IPS DF 6.9 (cell line): ENCODE data around the gene NFIB.

Experiments used
- DNase-seq: peaks from one replicate; pipeline ENCODE4 v3.0.0-alpha.2; 2013; ENCODE audit warnings: low read depth, low spot score
- H3K27ac ChIP-seq: one replicate; pipeline ENCODE4 v1.5.1; 2013; ENCODE audit warnings: low read length, control low read depth
- H3K27me3 ChIP-seq: 2 replicates; pipeline ENCODE4 v1.6.1; 2013; ENCODE audit warnings: mild to moderate bottlenecking, low read length; ENCODE audit not compliant: control insufficient read depth, insufficient read depth
- H3K36me3 ChIP-seq: 2 replicates; pipeline ENCODE4 v1.6.1; 2013; ENCODE audit warnings: low read length; ENCODE audit not compliant: control insufficient read depth, insufficient read depth
- H3K4me1 ChIP-seq: 2 replicates; pipeline ENCODE4 v1.6.1; 2013; ENCODE audit warnings: low read length; ENCODE audit not compliant: control insufficient read depth, insufficient read depth
- H3K4me3 ChIP-seq: 2 replicates; pipeline ENCODE4 v1.5.1; 2013; ENCODE audit warnings: mild to moderate bottlenecking, low read length
- H3K9me3 ChIP-seq: 2 replicates; pipeline ENCODE4 v1.6.1; 2013; ENCODE audit warnings: low read length, inconsistent platforms; ENCODE audit not compliant: control insufficient read depth, insufficient read depth
- WGBS: extraction: QIAGEN DNeasy Blood & Tissue Kit; methylation state at CpG from one replicate; pipeline ENCODE4 v1.1.7; 2013; ENCODE audit warnings: mixed read lengths, missing lambda C conversion rate; ENCODE audit not compliant: insufficient read length, insufficient coverage; 5-methylcytosine and 5-hydroxymethylcytosine counted together

The NFIB gene

GRCh38 chr9:14203356-14204056 lies 110.4 kb downstream of the NFIB start:
- no CpG with 5 or more reads among the region's 12 CpGs for WGBS
- no peak for DNase-seq
- Histone ChIP-seq H3K9me3 (no peaks in the 10 kb centered on the region), H3K4me3 (no peak overlapping the region), H3K4me1 (no peaks in the 10 kb centered on the region), H3K36me3 (no peaks in the 10 kb centered on the region), H3K27ac (no peak overlapping the region), H3K27me3 (no peaks in the 10 kb centered on the region)

GRCh38 chr9:14198841-14199455 lies 115.0 kb downstream of the NFIB start:
- H3K4me1 ChIP-seq = no peaks in the 10 kb centered on the region
- no peak overlapping the region for H3K4me3 ChIP-seq
- no peaks in the 10 kb centered on the region for H3K36me3 ChIP-seq
- no peak overlapping the region for H3K27ac ChIP-seq
- no peak for DNase-seq
- H3K9me3 ChIP-seq = no peaks in the 10 kb centered on the region
- no peaks in the 10 kb centered on the region for H3K27me3 ChIP-seq
- no CpG with 5 or more reads among the region's 6 CpGs for WGBS

- no CpG with 5 or more reads among the region's 11 CpGs for WGBS
These were observed 115.7 kb downstream of the NFIB start for GRCh38 chr9:14198047-14198840.

GRCh38 chr9:14197325-14197858 lies 116.5 kb downstream of the NFIB start:
- no peak overlapping the region for H3K27ac ChIP-seq
- WGBS = no CpG with 5 or more reads among the region's 4 CpGs
- no peak for DNase-seq

More at GRCh38 chr9:14198047-14198840, 115.7 kb downstream of the NFIB start:
- Histone ChIP-seq H3K27me3 (no peaks in the 10 kb centered on the region), H3K36me3 (no peaks in the 10 kb centered on the region), H3K9me3 (no peaks in the 10 kb centered on the region), H3K4me3 (no peak overlapping the region), H3K27ac (no peak overlapping the region), H3K4me1 (no peaks in the 10 kb centered on the region)
- DNase-seq = no peak

GRCh38 chr9:14193328-14193990 lies 120.5 kb downstream of the NFIB start:
- Histone ChIP-seq H3K27ac (no peak overlapping the region), H3K4me3 (no peak overlapping the region), H3K9me3 (no peaks in the 10 kb centered on the region), H3K36me3 (no peaks in the 10 kb centered on the region), H3K4me1 (no peaks in the 10 kb centered on the region), H3K27me3 (no peaks in the 10 kb centered on the region)
- DNase-seq = no peak
- no CpG with 5 or more reads among the region's 7 CpGs for WGBS

More at GRCh38 chr9:14197325-14197858, 116.5 kb downstream of the NFIB start:
- H3K27me3 ChIP-seq = no peaks in the 10 kb centered on the region
- no peak overlapping the region for H3K4me3 ChIP-seq
- no peaks in the 10 kb centered on the region for H3K4me1 ChIP-seq
- H3K9me3 ChIP-seq = no peaks in the 10 kb centered on the region
- H3K36me3 ChIP-seq = no peaks in the 10 kb centered on the region

- H3K4me1 ChIP-seq = no peaks in the 10 kb centered on the region
- WGBS = no CpG with 5 or more reads among the region's 1 CpG
- no peak for DNase-seq
These were observed 121.4 kb downstream of the NFIB start for GRCh38 chr9:14192556-14192955.

GRCh38 chr9:14191512-14191911 lies 122.4 kb downstream of the NFIB start:
- Histone ChIP-seq H3K27me3 (no peaks in the 10 kb centered on the region), H3K36me3 (no peaks in the 10 kb centered on the region), H3K4me3 (no peak overlapping the region), H3K4me1 (no peaks in the 10 kb centered on the region), H3K9me3 (no peaks in the 10 kb centered on the region), H3K27ac (no peak overlapping the region)
- no peak for DNase-seq
- no CpG with 5 or more reads among the region's 1 CpG for WGBS

More at GRCh38 chr9:14192556-14192955, 121.4 kb downstream of the NFIB start:
- Histone ChIP-seq H3K27ac (no peak overlapping the region), H3K27me3 (no peaks in the 10 kb centered on the region), H3K9me3 (no peaks in the 10 kb centered on the region), H3K36me3 (no peaks in the 10 kb centered on the region), H3K4me3 (no peak overlapping the region)

- no peak overlapping the region for H3K4me3 ChIP-seq
- no peaks in the 10 kb centered on the region for H3K4me1 ChIP-seq
- no peaks in the 10 kb centered on the region for H3K9me3 ChIP-seq
- WGBS = no CpG with 5 or more reads among the region's 1 CpG
- DNase-seq = no peak
- no peaks in the 10 kb centered on the region for H3K36me3 ChIP-seq
- no peak overlapping the region for H3K27ac ChIP-seq
- H3K27me3 ChIP-seq = no peaks in the 10 kb centered on the region
These were observed 123.7 kb downstream of the NFIB start for GRCh38 chr9:14190240-14190639.

GRCh38 chr9:14189578-14189977 lies 124.4 kb downstream of the NFIB start:
- no peaks in the 10 kb centered on the region for H3K36me3 ChIP-seq
- WGBS = no CpG with 5 or more reads among the region's 1 CpG
- H3K27me3 ChIP-seq = no peaks in the 10 kb centered on the region
- no peaks in the 10 kb centered on the region for H3K4me1 ChIP-seq
- H3K9me3 ChIP-seq = no peaks in the 10 kb centered on the region
- no peak overlapping the region for H3K27ac ChIP-seq
- no peak overlapping the region for H3K4me3 ChIP-seq
- no peak for DNase-seq

GRCh38 chr9:14189146-14189545 lies 124.8 kb downstream of the NFIB start:
- Histone ChIP-seq H3K4me1 (no peaks in the 10 kb centered on the region), H3K9me3 (no peaks in the 10 kb centered on the region), H3K36me3 (no peaks in the 10 kb centered on the region), H3K4me3 (no peak overlapping the region), H3K27ac (no peak overlapping the region), H3K27me3 (no peaks in the 10 kb centered on the region)
- DNase-seq = no peak
- WGBS = no CpG with 5 or more reads among the region's 4 CpGs
